Spleen (tissue), 7 donors: ENCODE data around the gene ZCCHC9.

ENCODE experiments used
- CTCF ChIP-seq, 11 experiments: fragments of 200-600 bp in 7 of 11; fragments of 450-650 bp in 4 of 11; sonication (generic) in 4 of 11; IDR thresholded peaks in 8 of 11; conservative IDR thresholded peaks in 3 of 11; 1 replicate in 7 of 11; 2 replicates in 4 of 11; pipeline versions ENCODE4 v1.4.0 to v1.8.0; 2016 to 2021; ENCODE audit warnings: antibody characterized with exemption in 11 of 11, inconsistent platforms in 4 of 11, mild to moderate bottlenecking in 1 of 11
- POLR2A ChIP-seq, 3 donors: fragments of 450-650 bp; IDR thresholded peaks; one replicate each; pipeline ENCODE4 v1.5.1; 2017; ENCODE audit warnings: antibody characterized with exemption in 3 of 3, mild to moderate bottlenecking in 1 of 3
- POLR2AphosphoS5 ChIP-seq, 3 donors: sonication (generic); formaldehyde crosslinking; IDR thresholded peaks; one replicate each; pipeline ENCODE4 v1.5.1; 2017; ENCODE audit warnings: antibody characterized with exemption in 3 of 3
- donor health status: DM: no; HTN: no; CAD: no; lungs with moderate emphysema.
- donor health status: DM: no; HTN: no; CAD: no.
- donor health status: DM: no; HTN: no; CAD: no.

DNA sequence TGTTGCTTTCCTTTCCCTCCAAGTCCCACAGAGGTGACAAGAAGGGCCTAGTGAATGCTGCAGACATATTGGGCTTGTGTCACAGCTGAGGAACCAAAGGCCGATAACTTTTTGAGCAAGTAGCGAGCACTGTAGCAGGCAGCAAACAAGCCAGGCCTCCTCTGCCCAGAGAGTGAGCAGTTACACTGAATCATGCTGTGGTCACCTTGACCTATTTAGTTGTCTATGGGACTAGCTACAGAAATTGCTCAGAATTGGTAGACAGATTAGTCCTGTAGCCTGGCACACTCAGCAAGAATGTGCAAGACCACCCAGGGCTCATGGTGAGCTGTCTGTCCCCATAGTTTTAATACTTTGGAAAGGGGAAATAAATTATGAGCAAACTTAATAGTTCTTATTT, 25.2 kb downstream of the ZCCHC9 start:
- TF ChIP-seq POLR2AphosphoS5 (IDR thresholded peaks at IDR 0.05): no peak
- TF ChIP-seq CTCF (IDR thresholded peaks at IDR 0.05 in 8 of 11, conservative IDR thresholded peaks at IDR 0.05 in 3 of 11): no peak
- TF ChIP-seq POLR2A (IDR thresholded peaks at IDR 0.05): no peak
